ENCODE data around the gene TIGD2. TPM values are rescaled to one million over a fixed set of nuclear protein-coding genes. Genes with fewer than 3 reads are reported as not detected.
A peak's percentile ranks its signal among the peaks of the same experiment; 100 is the strongest.

Gene TIGD2
- total and polyA plus RNA-seq, 2 of the 13 experiments (the other 11 are each of a cell fraction or from before 2014, with no cell fraction given), result 3.1 to 15.5 TPM

GRCh38 chr4:89108091-89108490 is 3.2 kb upstream of the TIGD2 start:
- in situ Hi-C loops (cut with HindIII; ENCODE audit: extremely low pct_ligation_motif_present, low pct_unique_long_range_greater_than_20kb) (no loop called here), intact Hi-C loops (cut with micrococcal nuclease; ENCODE audit: unreplicated experiment) (no loop called here)
- ATAC-seq (no peak), DNase-seq (ENCODE audit: low spot score) (no peak), FAIRE-seq (no peak)
- Histone ChIP-seq H3K27me3 (ENCODE audit: control insufficient read depth in 1 of 2, insufficient read depth in 2 of 2, low read length in 2 of 2) (peaks cover 0 to 4% of the 10 kb centered on the region in 2 experiments; a peak in 1 of 5 replicates), H3K9me3 (ENCODE audit: low read length) (no peaks in the 10 kb centered on the region), H3K79me2 (ENCODE audit: insufficient read depth, low read length) (no peaks in the 10 kb centered on the region), H3K4me1 (ENCODE audit: insufficient read depth, low read length) (peaks cover 20% of the 10 kb centered on the region), H3K36me3 (replicated peaks in 1 of 2; ENCODE audit: control insufficient read depth in 1 of 2, insufficient read depth in 2 of 2, low read length in 2 of 2) (no peaks in the 10 kb centered on the region), H3K9ac (ENCODE audit: insufficient read depth, low read depth, low read length) (no peak overlapping the region), H3K27ac (ENCODE audit: extremely low read length, insufficient read depth, low read length) (no peak overlapping the region), H4K20me1 (ENCODE audit: insufficient read depth, low read length) (no peaks in the 10 kb centered on the region), H3K4me3 (replicated peaks in 1 of 3; ENCODE audit: insufficient read depth in 1 of 3, low read depth in 2 of 3, low read length in 3 of 3) (no peak overlapping the region), H3K4me2 (ENCODE audit: low read depth, low read length) (no peak overlapping the region), H2AFZ (ENCODE audit: low read length) (no peak overlapping the region)
- ChIA-PET CTCF (ENCODE audit: low intra/inter-chr PET ratio, low total read pairs) (no interaction called here), POLR2A (no interaction called here)
- no TSS peak for BruUV-seq (replicated peaks)
- WGBS (ENCODE audit: low lambda C conversion rate), result 53% methylated on average over 3 of the region's 4 CpGs
- TF ChIP-seq ZBTB33 (CRISPR knock-in tag; IDR thresholded peaks at IDR 0.05) (peak; percentile 92), SMAD3 (CRISPR knock-in tag; IDR thresholded peaks at IDR 0.05) (no peak)

- Histone ChIP-seq H3K9ac (ENCODE audit: insufficient read depth, low read depth, low read length) (no peak overlapping the region), H3K27me3 (ENCODE audit: control insufficient read depth in 1 of 2, insufficient read depth in 2 of 2, low read length in 2 of 2) (peaks cover 0 to 4% of the 10 kb centered on the region in 2 experiments; a peak in 1 of 5 replicates), H3K4me3 (replicated peaks in 1 of 3; ENCODE audit: insufficient read depth in 1 of 3, low read depth in 2 of 3, low read length in 3 of 3) (peak overlapping the region in 1 of 3 experiments; percentile 74; a peak in 1 of 6 replicates), H3K36me3 (replicated peaks in 1 of 2; ENCODE audit: control insufficient read depth in 1 of 2, insufficient read depth in 2 of 2, low read length in 2 of 2) (no peaks in the 10 kb centered on the region), H3K4me2 (ENCODE audit: low read depth, low read length) (peak overlapping the region; percentile 87), H3K79me2 (ENCODE audit: insufficient read depth, low read length) (peaks cover 5% of the 10 kb centered on the region), H3K27ac (ENCODE audit: extremely low read length, insufficient read depth, low read length) (no peak overlapping the region), H4K20me1 (ENCODE audit: insufficient read depth, low read length) (no peaks in the 10 kb centered on the region), H3K9me3 (ENCODE audit: low read length) (no peaks in the 10 kb centered on the region), H2AFZ (ENCODE audit: low read length) (no peak overlapping the region), H3K4me1 (ENCODE audit: insufficient read depth, low read length) (peaks cover 39% of the 10 kb centered on the region)
- BruUV-seq (replicated peaks), result TSS peak; percentile 28
- in situ Hi-C loops (cut with HindIII; ENCODE audit: extremely low pct_ligation_motif_present, low pct_unique_long_range_greater_than_20kb), result loop anchor here (5.0 kb wide), 1 partner anchor 298 kb away; no protein-coding TSS in a partner anchor
- FAIRE-seq, result no peak
- intact Hi-C loops (cut with micrococcal nuclease; ENCODE audit: unreplicated experiment), result loop anchor here (5.0 kb wide), 2 partner anchors 293 to 588 kb away; partner anchors contain the start of gene PYURF
- no peak for TF ChIP-seq ZC3H4 (CRISPR knock-in tag; IDR thresholded peaks at IDR 0.05; ENCODE audit: borderline replicate concordance)
- TF ChIP-seq ZNF556 (CRISPR knock-in tag; IDR thresholded peaks at IDR 0.05; ENCODE audit: borderline replicate concordance), result no peak
- DNase-seq (ENCODE audit: low spot score), result no peak
- no peak for ATAC-seq
- CTCF ChIA-PET (ENCODE audit: low intra/inter-chr PET ratio, low total read pairs), result no interaction called here
- 42% methylated on average over 10 of the region's 10 CpGs for WGBS (ENCODE audit: low lambda C conversion rate)
- POLR2A ChIA-PET, result no interaction called here
Observed at GRCh38 chr4:89109841-89110540, 1.3 kb upstream of the TIGD2 start.

Measured in HepG2 (cell line).